Fibroblast of pulmonary artery (primary cell): Measurements from ENCODE around the gene PTH2.

Source experiments
- DNase-seq: peaks from one replicate; pipeline ENCODE4 v3.0.0-alpha.2; 2010; ENCODE audit warnings: low read depth
- H3K4me3 ChIP-seq: replicated peaks from 2 replicates; pipeline ENCODE4 v1.5.1; 2011; ENCODE audit warnings: low read depth, mild to moderate bottlenecking, control low read depth, low read length, moderate library complexity
- CTCF ChIP-seq: IDR thresholded peaks from 2 replicates; pipeline ENCODE4 v1.5.1; 2011; ENCODE audit warnings: mild to moderate bottlenecking, control low read depth, low read length, inconsistent platforms; ENCODE audit errors: missing control alignments

PTH2 gene

GRCh38 chr19:49400029-49400428 is 23.2 kb downstream of the PTH2 start:
- TF ChIP-seq CTCF = no peak
- H3K4me3 ChIP-seq = no peak overlapping the region
- no peak for DNase-seq

GRCh38 chr19:49398931-49399330 is 24.3 kb downstream of the PTH2 start:
- H3K4me3 ChIP-seq = no peak overlapping the region
- no peak for DNase-seq
- no peak for TF ChIP-seq CTCF

GRCh38 chr19:49398001-49398615 is 25.1 kb downstream of the PTH2 start:
- TF ChIP-seq CTCF = no peak
- no peak for DNase-seq
- H3K4me3 ChIP-seq = no peak overlapping the region

GRCh38 chr19:49396738-49397505 is 26.3 kb downstream of the PTH2 start:
- H3K4me3 ChIP-seq = no peak overlapping the region
- no peak for DNase-seq
- TF ChIP-seq CTCF = no peak

- DNase-seq = no peak
- H3K4me3 ChIP-seq = no peak overlapping the region
- no peak for TF ChIP-seq CTCF
Measured at GRCh38 chr19:49395581-49396407, 27.4 kb downstream of the PTH2 start.

GRCh38 chr19:49393881-49394280 is 29.4 kb downstream of the PTH2 start:
- H3K4me3 ChIP-seq = no peak overlapping the region
- no peak for TF ChIP-seq CTCF
- no peak for DNase-seq
